Activated naive CD4-positive, alpha-beta T cell treated with anti-CD3 and anti-CD28 coated beads, Interleukin-2, amount 10 ng/mL, durations not matched to agents 5 hours and 36 hours (primary cell): ENCODE data around the gene SHC4. TPM values are rescaled to one million over a fixed set of nuclear protein-coding genes. Genes with fewer than 3 reads are reported as not detected.

Experiments
- total RNA-seq, 2 experiments: library from RNA; stranded (reverse); gene quantifications; one replicate each; pipeline ENCODE4 v1.2.3, GENCODE V29; 2021

SHC4 gene
- under 1 TPM; 0.10 to 0.39 TPM for total RNA-seq

GRCh38 chr15:48963524-48964113 is at the start of gene SHC4:
TSS of gene SHC4 (minus strand) at chr15:48963919. CDS start at chr15:48963015, 904 bp downstream.

GRCh38 chr15:48877630-48878595 is 85.8 kb downstream of the SHC4 start, which contains the start of gene EID1:
TSS of gene EID1 (plus strand) at chr15:48878134. CDS start at chr15:48878177, 43 bp downstream.

GRCh38 chr15:48810414-48811324 is 153.1 kb downstream of the SHC4 start, which contains the start of gene CEP152:
TSS of gene CEP152 (minus strand) at chr15:48811069. CDS start at chr15:48805649, 5,420 bp downstream.

Other genes starting within 250 kb of the SHC4 start
- gene CEP152, start 152.8 kb downstream of the SHC4 start, total RNA-seq = 10 to 100 TPM; 31.3 to 31.9 TPM
- gene EID1, start 85.8 kb downstream of the SHC4 start, total RNA-seq = 10 to 100 TPM; 77.8 to 84.1 TPM
- 10 to 100 TPM; 31.0 to 34.0 TPM for gene SECISBP2L, start 82.5 kb upstream of the SHC4 start, total RNA-seq
- 10 to 100 TPM; 53.7 to 58.2 TPM for gene COPS2, start 191.7 kb upstream of the SHC4 start, total RNA-seq
- gene GALK2, start 206.3 kb upstream of the SHC4 start, total RNA-seq = 10 to 100 TPM; 26.5 to 27.4 TPM